Heart left ventricle (tissue), 13 donors: ENCODE results near the gene PLCH1.

Experiments used
- POLR2A ChIP-seq, 2 donors: fragments of 450-650 bp; IDR thresholded peaks; one replicate each; pipeline ENCODE4 v1.6.1; 2017; ENCODE audit warnings: antibody characterized with exemption in 2 of 2, mild to moderate bottlenecking in 2 of 2, moderate library complexity in 2 of 2
- TF ChIP-seq, protein P1 (sequence below), 12 donors: fragments of 200-600 bp; sonication (generic) in 4 of 12; IDR thresholded peaks; one replicate each; pipeline versions ENCODE4 v1.5.0 to v1.8.0; 2018 to 2022; ENCODE audit warnings: antibody characterized with exemption in 12 of 12, mild to moderate bottlenecking in 5 of 12
- donor health status: ischemic (EF 13 %, LVEDD 7.1; RV severe dilation, severe dysfunction).
- donor health status: DM: no; HTN: yes; CAD: no.
- donor health status: DM: no; HTN: no; CAD: no.
- donor health status: ischemic (EF 25% LVEDD 6.9; RV normal size, moderate dysfunction).
- donor health status: ischemic (EF 25% LVEDD 5.7; RV mildly dilated, moderate dysfunction).
- donor health status: ischemic (EF 35%, LVEDD 5.7; RV mildly dilated, moderate dysfunction).
- donor health status: nonischemic (EF 11% LVEDD 7.7; RV severe dilation, severe dysfunction).
- donor health status: DM: yes; HTN: yes; CAD: no.
- donor health status: PGD.
- donor health status: ischemic (EF 29% LVEDD 5.4; RV normal size, mild dysfunction).
- donor health status: nonischemic (EF 23%, LVEDD 6.1; RV moderate dilation, normal function).

DNA sequence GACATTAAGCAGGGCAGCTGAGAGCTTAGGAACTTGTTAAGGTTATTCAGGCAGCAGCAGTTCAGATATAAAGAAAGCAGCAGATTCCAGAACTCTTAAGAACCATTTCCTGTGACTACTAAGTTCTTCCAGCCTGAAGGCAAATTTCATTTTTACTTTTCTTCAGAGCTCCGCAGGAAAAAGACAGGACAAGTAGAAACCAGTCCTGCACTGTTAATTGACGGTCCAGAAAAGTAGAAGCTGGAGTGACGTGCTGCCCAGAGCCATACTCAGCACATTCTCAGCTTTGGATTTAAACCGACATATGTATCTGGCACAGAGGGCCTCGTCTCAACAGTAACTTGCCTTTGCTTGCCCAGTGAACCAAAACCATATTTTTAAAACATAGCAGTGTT lies 232.0 kb downstream of the PLCH1 start:
- TF ChIP-seq POLR2A (IDR thresholded peaks at IDR 0.05) = no peak
- TF ChIP-seq, protein P1, sequence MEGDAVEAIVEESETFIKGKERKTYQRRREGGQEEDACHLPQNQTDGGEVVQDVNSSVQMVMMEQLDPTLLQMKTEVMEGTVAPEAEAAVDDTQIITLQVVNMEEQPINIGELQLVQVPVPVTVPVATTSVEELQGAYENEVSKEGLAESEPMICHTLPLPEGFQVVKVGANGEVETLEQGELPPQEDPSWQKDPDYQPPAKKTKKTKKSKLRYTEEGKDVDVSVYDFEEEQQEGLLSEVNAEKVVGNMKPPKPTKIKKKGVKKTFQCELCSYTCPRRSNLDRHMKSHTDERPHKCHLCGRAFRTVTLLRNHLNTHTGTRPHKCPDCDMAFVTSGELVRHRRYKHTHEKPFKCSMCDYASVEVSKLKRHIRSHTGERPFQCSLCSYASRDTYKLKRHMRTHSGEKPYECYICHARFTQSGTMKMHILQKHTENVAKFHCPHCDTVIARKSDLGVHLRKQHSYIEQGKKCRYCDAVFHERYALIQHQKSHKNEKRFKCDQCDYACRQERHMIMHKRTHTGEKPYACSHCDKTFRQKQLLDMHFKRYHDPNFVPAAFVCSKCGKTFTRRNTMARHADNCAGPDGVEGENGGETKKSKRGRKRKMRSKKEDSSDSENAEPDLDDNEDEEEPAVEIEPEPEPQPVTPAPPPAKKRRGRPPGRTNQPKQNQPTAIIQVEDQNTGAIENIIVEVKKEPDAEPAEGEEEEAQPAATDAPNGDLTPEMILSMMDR (IDR thresholded peaks at IDR 0.05) = no peak
